NB4 (cell line): ENCODE results near the gene GNGT1.

ENCODE experiments used
- POLR2A ChIP-seq: IDR thresholded peaks from 2 replicates; pipeline ENCODE4 v1.6.1; 2011; ENCODE audit warnings: mild to moderate bottlenecking; ENCODE audit not compliant: insufficient read length; ENCODE audit errors: extremely low read depth
- TF ChIP-seq, protein P1 (sequence below): IDR thresholded peaks from one replicate; pipeline ENCODE4 v1.5.1; 2012; ENCODE audit warnings: low read depth, low read length

DNA sequence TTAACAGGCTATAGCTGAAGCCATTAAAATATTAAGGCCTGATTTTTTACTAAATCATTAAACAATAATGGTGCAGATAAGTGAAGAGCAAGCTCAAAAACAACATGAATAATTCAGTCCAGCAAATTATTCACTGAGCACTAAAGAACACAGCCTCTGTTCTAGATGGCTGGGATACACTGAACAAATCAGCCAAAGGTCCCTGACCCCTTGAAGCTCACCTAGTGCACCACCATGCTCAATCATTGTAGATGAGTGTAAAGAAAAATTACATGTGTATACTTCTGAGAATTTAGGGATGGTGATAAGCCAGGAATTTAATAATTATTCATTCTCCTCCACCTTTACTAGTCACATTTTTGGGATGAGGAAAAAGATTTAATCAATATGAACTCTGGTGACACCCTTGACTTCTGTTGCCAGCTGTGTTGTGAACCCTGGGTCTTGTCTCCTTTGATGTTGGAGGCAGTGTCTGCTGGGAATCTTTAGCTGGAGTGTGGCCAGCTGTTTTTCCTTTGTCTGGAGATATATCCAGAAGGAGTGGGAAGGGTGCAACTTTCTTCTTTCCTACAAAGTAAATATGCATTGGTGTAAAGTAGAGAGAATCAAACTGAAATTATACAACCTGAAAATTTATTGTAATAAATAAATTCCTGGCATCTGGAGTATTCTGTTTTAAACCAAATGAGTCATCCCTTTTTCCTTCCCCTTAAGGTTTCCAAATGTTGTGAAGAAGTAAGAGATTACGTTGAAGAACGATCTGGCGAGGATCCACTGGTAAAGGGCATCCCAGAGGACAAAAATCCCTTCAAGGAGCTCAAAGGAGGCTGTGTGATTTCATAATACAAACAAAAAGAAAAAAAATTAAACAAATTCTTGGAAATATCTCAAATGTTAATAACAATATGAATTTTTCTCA, 4.0 kb downstream of the GNGT1 start:
- TF ChIP-seq, protein P1, sequence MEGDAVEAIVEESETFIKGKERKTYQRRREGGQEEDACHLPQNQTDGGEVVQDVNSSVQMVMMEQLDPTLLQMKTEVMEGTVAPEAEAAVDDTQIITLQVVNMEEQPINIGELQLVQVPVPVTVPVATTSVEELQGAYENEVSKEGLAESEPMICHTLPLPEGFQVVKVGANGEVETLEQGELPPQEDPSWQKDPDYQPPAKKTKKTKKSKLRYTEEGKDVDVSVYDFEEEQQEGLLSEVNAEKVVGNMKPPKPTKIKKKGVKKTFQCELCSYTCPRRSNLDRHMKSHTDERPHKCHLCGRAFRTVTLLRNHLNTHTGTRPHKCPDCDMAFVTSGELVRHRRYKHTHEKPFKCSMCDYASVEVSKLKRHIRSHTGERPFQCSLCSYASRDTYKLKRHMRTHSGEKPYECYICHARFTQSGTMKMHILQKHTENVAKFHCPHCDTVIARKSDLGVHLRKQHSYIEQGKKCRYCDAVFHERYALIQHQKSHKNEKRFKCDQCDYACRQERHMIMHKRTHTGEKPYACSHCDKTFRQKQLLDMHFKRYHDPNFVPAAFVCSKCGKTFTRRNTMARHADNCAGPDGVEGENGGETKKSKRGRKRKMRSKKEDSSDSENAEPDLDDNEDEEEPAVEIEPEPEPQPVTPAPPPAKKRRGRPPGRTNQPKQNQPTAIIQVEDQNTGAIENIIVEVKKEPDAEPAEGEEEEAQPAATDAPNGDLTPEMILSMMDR, result no peak
- no peak for TF ChIP-seq POLR2A
